Ramos (cell line): ENCODE measurements around the gene DAB2IP.

Experiments
- in situ Hi-C: fragments of 300-500 bp; cut with MboI; formaldehyde crosslinking; loops from one replicate; pipeline ENCODE4 v1.14.3; 2022; ENCODE audit warnings: low sequenced_read_pairs; ENCODE audit not compliant: unreplicated experiment

Gene DAB2IP

GRCh38 chr9:121807069-121807822 lies 155.8 kb downstream of the DAB2IP start:
- in situ Hi-C loops: no loop called here

- in situ Hi-C loops: no loop called here
These were observed 156.4 kb downstream of the DAB2IP start for GRCh38 chr9:121807823-121808278.

GRCh38 chr9:121808781-121809180 lies 157.3 kb downstream of the DAB2IP start:
- in situ Hi-C loops: no loop called here

- in situ Hi-C loops: no loop called here
These were observed 158.1 kb downstream of the DAB2IP start for GRCh38 chr9:121809356-121810050.

GRCh38 chr9:121810489-121810888 lies 159.1 kb downstream of the DAB2IP start:
- in situ Hi-C loops: no loop called here

GRCh38 chr9:121811140-121811539 lies 159.7 kb downstream of the DAB2IP start:
- in situ Hi-C loops: no loop called here

- in situ Hi-C loops: no loop called here
These were observed 160.3 kb downstream of the DAB2IP start for GRCh38 chr9:121811751-121812150.

GRCh38 chr9:121812159-121812735 lies 160.8 kb downstream of the DAB2IP start:
- in situ Hi-C loops: no loop called here

- in situ Hi-C loops: no loop called here
These were observed 162.2 kb downstream of the DAB2IP start for GRCh38 chr9:121813519-121814210.

GRCh38 chr9:121814594-121814993 lies 163.2 kb downstream of the DAB2IP start:
- in situ Hi-C loops: no loop called here

- in situ Hi-C loops: no loop called here
These were observed 163.7 kb downstream of the DAB2IP start for GRCh38 chr9:121815084-121815483.

GRCh38 chr9:121815546-121816448 lies 164.4 kb downstream of the DAB2IP start:
- in situ Hi-C loops: no loop called here

- in situ Hi-C loops: no loop called here
These were observed 165.0 kb downstream of the DAB2IP start for GRCh38 chr9:121816449-121816817.

- in situ Hi-C loops: no loop called here
These were observed 165.5 kb downstream of the DAB2IP start for GRCh38 chr9:121816845-121817450.

- in situ Hi-C loops: no loop called here
These were observed 166.0 kb downstream of the DAB2IP start for GRCh38 chr9:121817476-121817875.

- in situ Hi-C loops: no loop called here
These were observed 166.7 kb downstream of the DAB2IP start for GRCh38 chr9:121818016-121818661.

GRCh38 chr9:121818841-121819427 lies 167.5 kb downstream of the DAB2IP start:
- in situ Hi-C loops: no loop called here

- in situ Hi-C loops: no loop called here
These were observed 168.2 kb downstream of the DAB2IP start for GRCh38 chr9:121819428-121820231.
